Hepatocyte (in vitro differentiated cells): Measurements from ENCODE around the gene SERPINA4.

Source experiments
- EZH2 ChIP-seq: fragments of 200-600 bp; sonication (generic); IDR thresholded peaks from 2 replicates; pipeline ENCODE4 v1.6.1; 2016; ENCODE audit warnings: antibody characterized with exemption, mild to moderate bottlenecking, borderline replicate concordance
- TF ChIP-seq, protein P1 (sequence below): fragments of 200-600 bp; sonication (generic); IDR thresholded peaks from 2 replicates; pipeline ENCODE4 v1.5.1; 2016; ENCODE audit warnings: antibody characterized with exemption, mild to moderate bottlenecking; ENCODE audit not compliant: poor library complexity

DNA sequence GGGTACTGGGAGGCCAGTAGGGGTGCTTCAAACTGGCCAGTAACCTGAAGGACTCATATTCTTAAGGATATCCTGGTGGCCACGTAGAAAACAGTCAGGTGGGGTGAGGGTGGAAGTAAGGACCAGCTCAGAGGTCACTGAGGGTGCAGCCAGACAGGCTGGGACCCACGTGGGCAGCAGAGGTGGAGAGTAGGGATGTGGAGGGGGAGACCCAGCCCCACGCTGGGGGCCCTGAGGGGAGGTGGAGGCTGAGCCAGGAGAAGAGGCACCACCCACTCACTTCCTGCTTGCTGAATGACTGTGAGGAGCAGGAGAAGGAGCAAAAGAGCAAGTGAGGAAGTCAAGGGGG, 38.4 kb downstream of the SERPINA4 start:
- TF ChIP-seq, protein P1, sequence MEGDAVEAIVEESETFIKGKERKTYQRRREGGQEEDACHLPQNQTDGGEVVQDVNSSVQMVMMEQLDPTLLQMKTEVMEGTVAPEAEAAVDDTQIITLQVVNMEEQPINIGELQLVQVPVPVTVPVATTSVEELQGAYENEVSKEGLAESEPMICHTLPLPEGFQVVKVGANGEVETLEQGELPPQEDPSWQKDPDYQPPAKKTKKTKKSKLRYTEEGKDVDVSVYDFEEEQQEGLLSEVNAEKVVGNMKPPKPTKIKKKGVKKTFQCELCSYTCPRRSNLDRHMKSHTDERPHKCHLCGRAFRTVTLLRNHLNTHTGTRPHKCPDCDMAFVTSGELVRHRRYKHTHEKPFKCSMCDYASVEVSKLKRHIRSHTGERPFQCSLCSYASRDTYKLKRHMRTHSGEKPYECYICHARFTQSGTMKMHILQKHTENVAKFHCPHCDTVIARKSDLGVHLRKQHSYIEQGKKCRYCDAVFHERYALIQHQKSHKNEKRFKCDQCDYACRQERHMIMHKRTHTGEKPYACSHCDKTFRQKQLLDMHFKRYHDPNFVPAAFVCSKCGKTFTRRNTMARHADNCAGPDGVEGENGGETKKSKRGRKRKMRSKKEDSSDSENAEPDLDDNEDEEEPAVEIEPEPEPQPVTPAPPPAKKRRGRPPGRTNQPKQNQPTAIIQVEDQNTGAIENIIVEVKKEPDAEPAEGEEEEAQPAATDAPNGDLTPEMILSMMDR: no peak
- TF ChIP-seq EZH2: no peak
